Activated B cell treated with CpG ODN at 0.5 μM for 24 hours (primary cell): Measurements from ENCODE around the gene NUDT21. TPM values are rescaled to one million over a fixed set of nuclear protein-coding genes. Genes with fewer than 3 reads are reported as not detected.

Experiments used
- ATAC-seq: fragments of 200-7000 bp; cut with Tn5 transposase; one replicate; pipeline ENCODE4 v1.10.0; 2021; ENCODE audit warnings: low read depth, mild to moderate bottlenecking, moderate library complexity
- CTCF ChIA-PET: fragments of 350-600 bp; sonication (Branson Sonifier 250); formaldehyde crosslinking; loops from one replicate; lab custom pipeline; 2021; ENCODE audit warnings: antibody characterized with exemption; lab: Charles Lee
- POLR2A ChIA-PET: fragments of 350-600 bp; sonication (Branson Sonifier 250); formaldehyde crosslinking; loops from one replicate; lab custom pipeline; 2021; ENCODE audit warnings: antibody characterized with exemption; lab: Charles Lee
- DNase-seq: peaks from one replicate; pipeline ENCODE4 v3.0.0; 2022
- H3K27ac Mint-ChIP-seq: one replicate; pipeline ENCODE4 v1.8.0; 2020; ENCODE audit warnings: mixed read lengths
- H3K27me3 Mint-ChIP-seq: one replicate; pipeline ENCODE4 v1.8.0; 2021; ENCODE audit warnings: mixed read lengths
- H3K36me3 Mint-ChIP-seq: one replicate; pipeline ENCODE4 v1.8.0; 2021; ENCODE audit warnings: low read depth, mixed read lengths
- H3K4me1 Mint-ChIP-seq: one replicate; pipeline ENCODE4 v1.8.0; 2021; ENCODE audit warnings: mixed read lengths
- H3K4me3 Mint-ChIP-seq: one replicate; pipeline ENCODE4 v1.8.0; 2020; ENCODE audit warnings: mild to moderate bottlenecking, mixed read lengths
- H3K9me3 Mint-ChIP-seq: one replicate; pipeline ENCODE4 v1.8.0; 2020; ENCODE audit warnings: mixed read lengths
- CTCF ChIP-seq: fragments of 200-600 bp; IDR thresholded peaks from one replicate; pipeline ENCODE4 v1.8.0; 2022; ENCODE audit warnings: antibody characterized with exemption, mild to moderate bottlenecking
- intact Hi-C: fragments of 100-400 bp; cut with micrococcal nuclease; formaldehyde crosslinking; loops from one replicate; pipeline ENCODE4 v1.15.1; 2024
- total RNA-seq: library from RNA; stranded (reverse); gene quantifications from 2 replicates; pipeline ENCODE4 v1.2.3, GENCODE V29; 2022

Gene NUDT21
- total RNA-seq, 1 donor from 2014 or later: 111 TPM

GRCh38 chr16:56488035-56488434 is 36.9 kb upstream of the NUDT21 start:
- peaks cover 41% of the 10 kb centered on the region for H3K36me3 Mint-ChIP-seq
- no peak for DNase-seq
- intact Hi-C loops: no loop called here
- no peak overlapping the region for H3K4me3 Mint-ChIP-seq
- H3K27ac Mint-ChIP-seq: no peak overlapping the region
- TF ChIP-seq CTCF: no peak
- H3K9me3 Mint-ChIP-seq: peaks cover 4% of the 10 kb centered on the region
- ATAC-seq: no peak
- peaks cover 9% of the 10 kb centered on the region for H3K4me1 Mint-ChIP-seq
- H3K27me3 Mint-ChIP-seq: no peaks in the 10 kb centered on the region
- POLR2A ChIA-PET: interaction anchor here (0.9 kb wide), 1 partner anchor 15 kb away, joined by 3 read pairs; no protein-coding TSS in a partner anchor
- CTCF ChIA-PET: no interaction called here

DNA sequence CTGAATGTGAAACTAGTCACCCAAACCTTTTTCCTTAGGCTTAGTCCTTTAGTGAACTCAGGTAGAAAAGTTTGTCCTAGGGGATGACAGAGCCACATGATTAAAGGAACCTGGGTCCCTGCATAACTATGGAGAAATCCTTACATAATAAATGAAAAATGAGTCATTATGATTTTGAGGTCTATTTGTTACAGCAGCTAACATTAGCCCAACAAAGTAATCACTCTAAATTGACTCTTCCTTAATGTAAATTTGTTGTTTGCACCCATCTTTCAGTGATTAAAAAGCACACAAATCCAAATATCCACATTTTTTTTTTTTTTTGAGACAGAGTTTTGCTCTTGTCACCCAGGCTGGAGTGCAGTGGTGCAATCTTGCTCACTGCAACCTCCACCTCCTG is 32.3 kb upstream of the NUDT21 start:
- Mint-ChIP-seq H3K36me3 (peaks cover 56% of the 10 kb centered on the region), H3K4me3 (no peak overlapping the region), H3K27me3 (no peaks in the 10 kb centered on the region), H3K27ac (no peak overlapping the region), H3K4me1 (no peaks in the 10 kb centered on the region), H3K9me3 (no peaks in the 10 kb centered on the region)
- ATAC-seq (no peak), DNase-seq (no peak)
- ChIA-PET CTCF (interaction anchor here (0.7 kb wide), 1 partner anchor 935 kb away, joined by 3 read pairs; no protein-coding TSS in a partner anchor), POLR2A (no interaction called here)
- intact Hi-C loops: no loop called here
- TF ChIP-seq CTCF: no peak

GRCh38 chr16:56482683-56483236 is 31.6 kb upstream of the NUDT21 start:
- TF ChIP-seq CTCF: no peak
- DNase-seq: no peak
- intact Hi-C loops: no loop called here
- no peaks in the 10 kb centered on the region for H3K4me1 Mint-ChIP-seq
- CTCF ChIA-PET: no interaction called here
- no peak overlapping the region for H3K4me3 Mint-ChIP-seq
- H3K27me3 Mint-ChIP-seq: no peaks in the 10 kb centered on the region
- no peak overlapping the region for H3K27ac Mint-ChIP-seq
- POLR2A ChIA-PET: no interaction called here
- ATAC-seq: no peak
- H3K36me3 Mint-ChIP-seq: peaks cover 59% of the 10 kb centered on the region
- no peaks in the 10 kb centered on the region for H3K9me3 Mint-ChIP-seq

DNA sequence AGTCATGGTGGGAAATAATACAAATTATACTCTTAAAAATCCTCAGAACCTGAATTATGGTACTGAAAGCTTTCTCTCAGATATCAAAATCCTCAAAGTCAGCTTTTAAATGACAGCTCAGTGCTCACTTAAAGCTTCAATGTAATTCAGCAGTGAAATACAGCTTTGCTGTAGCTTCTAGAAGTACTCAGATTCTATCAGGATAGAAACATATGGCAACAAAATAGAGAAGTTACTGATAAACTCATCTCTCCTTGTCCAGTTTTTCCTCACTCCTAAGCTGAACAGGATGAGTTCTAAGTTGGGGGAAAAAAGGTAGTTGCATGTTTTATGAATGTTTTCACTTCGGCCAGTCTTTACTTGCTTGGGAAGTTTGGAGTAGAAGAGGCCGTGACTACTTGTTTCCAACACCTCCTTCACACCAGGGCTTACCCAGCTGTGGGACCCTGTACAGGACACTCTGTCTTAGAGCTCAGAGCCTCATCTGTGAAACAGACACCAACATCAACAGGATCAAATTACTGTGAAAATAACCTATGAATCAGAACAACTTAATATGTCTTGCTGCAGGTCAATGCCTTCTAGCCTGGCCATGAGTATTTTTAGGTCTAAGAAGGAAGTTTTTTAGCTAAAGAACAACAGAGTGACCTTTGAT is 30.5 kb upstream of the NUDT21 start:
- intact Hi-C loops: no loop called here

More for the DNA sequence above, 30.5 kb upstream of the NUDT21 start:
- Mint-ChIP-seq H3K4me1 (no peaks in the 10 kb centered on the region), H3K27ac (no peak overlapping the region), H3K36me3 (peaks cover 68% of the 10 kb centered on the region), H3K27me3 (no peaks in the 10 kb centered on the region), H3K4me3 (no peak overlapping the region), H3K9me3 (no peaks in the 10 kb centered on the region)
- no peak for ATAC-seq
- POLR2A ChIA-PET: no interaction called here
- TF ChIP-seq CTCF: no peak
- DNase-seq: no peak
- CTCF ChIA-PET: no interaction called here
